Right hindlimb (tissue), 1 donor: ENCODE results near the gene ZNF12.
"Not testable (repeated sequence)": the region's sequence is repeated elsewhere in the genome, so short reads cannot be mapped to it uniquely, and the experiment has no call there.

ENCODE experiments used
- DNase-seq: peaks from one replicate; pipeline ENCODE4 v3.0.0-alpha.2; 2018

Gene ZNF12

GRCh38 chr7:6706666-6707407 lies at the start of gene ZNF12:
TSS of gene ZNF12 (minus strand) at chr7:6706947. CDS start at chr7:6705173, 1,774 bp downstream.
- DNase-seq, result peak; percentile 97

- DNase-seq, result peak; percentile 12
Observed at GRCh38 chr7:6753964-6754363, 47.2 kb upstream of the ZNF12 start, which contains the start of gene RSPH10B2. TSS of gene RSPH10B2 (plus strand) at chr7:6754103. CDS start at chr7:6757678, 3,575 bp downstream.

GRCh38 chr7:6750173-6750572 lies 43.4 kb upstream of the ZNF12 start:
- not testable (repeated sequence) for DNase-seq

- not testable (repeated sequence) for DNase-seq
Observed at GRCh38 chr7:6749335-6749734, 42.6 kb upstream of the ZNF12 start.

GRCh38 chr7:6744410-6745100 lies 37.8 kb upstream of the ZNF12 start:
- DNase-seq, result not testable (repeated sequence)

- not testable (repeated sequence) for DNase-seq
Observed at GRCh38 chr7:6738415-6738814, 31.7 kb upstream of the ZNF12 start.

GRCh38 chr7:6730343-6730633 lies 23.5 kb upstream of the ZNF12 start:
- DNase-seq, result no peak

GRCh38 chr7:6729492-6730342 lies 23.0 kb upstream of the ZNF12 start:
- DNase-seq, result peak; percentile 94

- not testable (repeated sequence) for DNase-seq
Observed at GRCh38 chr7:6728893-6729491, 22.2 kb upstream of the ZNF12 start.

- no peak for DNase-seq
Observed at GRCh38 chr7:6727663-6728062, 20.9 kb upstream of the ZNF12 start.

GRCh38 chr7:6726341-6726740 lies 19.6 kb upstream of the ZNF12 start:
- DNase-seq, result not testable (repeated sequence)

- DNase-seq, result no peak
Observed at GRCh38 chr7:6725003-6725402, 18.3 kb upstream of the ZNF12 start.

- not testable (repeated sequence) for DNase-seq
Observed at GRCh38 chr7:6724351-6724750, 17.6 kb upstream of the ZNF12 start.

GRCh38 chr7:6718124-6718523 lies 11.4 kb upstream of the ZNF12 start:
- no peak for DNase-seq

GRCh38 chr7:6715898-6716297 lies 9.2 kb upstream of the ZNF12 start:
- not testable (repeated sequence) for DNase-seq

GRCh38 chr7:6714360-6714759 lies 7.6 kb upstream of the ZNF12 start:
- no peak for DNase-seq

GRCh38 chr7:6709808-6710207 lies 3.1 kb upstream of the ZNF12 start:
- DNase-seq, result no peak

GRCh38 chr7:6708304-6708703 lies 1.6 kb upstream of the ZNF12 start:
- DNase-seq, result no peak

GRCh38 chr7:6705959-6706665 lies 635 bp downstream of the ZNF12 start:
- peak; percentile 49 for DNase-seq

- no peak for DNase-seq
Observed at GRCh38 chr7:6701860-6702259, 4.9 kb downstream of the ZNF12 start.

GRCh38 chr7:6700793-6701192 lies 6.0 kb downstream of the ZNF12 start:
- no peak for DNase-seq

GRCh38 chr7:6691609-6692106 lies 15.1 kb downstream of the ZNF12 start:
- no peak for DNase-seq
